Mucosa of rectum (tissue), 2 donors: ENCODE results near the gene PTPRJ.

Experiments used
- H3K27ac ChIP-seq, 2 donors: one replicate each; pipeline ENCODE4 v1.7.0; 2013; ENCODE audit warnings: inconsistent platforms in 2 of 2, low read depth in 2 of 2, low read length in 2 of 2
- H3K27me3 ChIP-seq, 2 donors: one replicate each; pipeline ENCODE4 v1.7.0; 2013; ENCODE audit warnings: low read length in 2 of 2; ENCODE audit not compliant: control insufficient read depth in 2 of 2, insufficient read depth in 2 of 2
- H3K36me3 ChIP-seq, 2 donors: one replicate each; pipeline ENCODE4 v1.7.0; 2013; ENCODE audit warnings: low read length in 2 of 2; ENCODE audit not compliant: control insufficient read depth in 2 of 2, insufficient read depth in 2 of 2
- H3K4me1 ChIP-seq, 2 donors: one replicate each; pipeline ENCODE4 v1.7.0; 2013; ENCODE audit warnings: low read length in 2 of 2, mild to moderate bottlenecking in 1 of 2; ENCODE audit not compliant: control insufficient read depth in 2 of 2, insufficient read depth in 2 of 2
- H3K4me3 ChIP-seq, 2 donors: one replicate each; pipeline ENCODE4 v1.7.0; 2013; ENCODE audit warnings: low read length in 2 of 2
- H3K9ac ChIP-seq, 2 donors: one replicate each; pipeline ENCODE4 v1.7.0; 2013; ENCODE audit warnings: low read length in 2 of 2, low read depth in 1 of 2, mild to moderate bottlenecking in 1 of 2
- H3K9me3 ChIP-seq, 2 donors: one replicate each; pipeline ENCODE4 v1.7.0; 2013; ENCODE audit warnings: low read length in 2 of 2; ENCODE audit not compliant: control insufficient read depth in 2 of 2
- donor health status: healthy.
- donor health status: Normal muscosa, but diverticular disease.

The PTPRJ gene

DNA sequence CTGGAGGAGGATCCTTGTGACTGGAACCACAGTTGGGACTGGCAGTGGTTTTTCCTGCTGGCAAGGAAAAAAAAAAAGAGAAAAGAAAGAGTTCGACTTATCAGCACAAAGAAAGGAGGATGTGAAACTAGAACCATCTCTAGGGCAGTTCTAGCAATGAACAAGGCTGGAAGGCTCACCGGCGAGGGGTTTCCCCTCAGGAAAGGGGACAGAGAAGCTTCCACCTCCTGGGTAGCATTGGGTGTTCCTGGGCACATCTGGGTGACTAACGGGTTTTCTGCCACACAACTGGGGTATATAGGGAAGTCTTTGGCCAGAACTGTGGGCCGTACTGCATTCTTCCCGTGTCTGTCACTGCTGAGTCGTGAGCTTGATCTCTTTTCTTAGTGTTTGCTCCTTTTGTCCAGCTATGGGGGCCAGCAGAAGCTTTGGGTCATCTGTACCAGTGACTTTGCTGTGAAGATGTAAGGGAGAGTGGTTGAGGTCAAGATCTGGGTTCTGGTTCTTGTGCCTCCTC lies 126.9 kb downstream of the PTPRJ start:
- H3K9me3 ChIP-seq, result no peaks in the 10 kb centered on the region
- H3K27ac ChIP-seq, result peak overlapping the region in 1 of 2 donors; percentile 6
- no peaks in the 10 kb centered on the region for H3K36me3 ChIP-seq
- H3K9ac ChIP-seq, result no peak overlapping the region
- no peaks in the 10 kb centered on the region for H3K27me3 ChIP-seq
- H3K4me1 ChIP-seq, result peaks cover 37 to 39% of the 10 kb centered on the region in 2 donors
- no peak overlapping the region for H3K4me3 ChIP-seq

DNA sequence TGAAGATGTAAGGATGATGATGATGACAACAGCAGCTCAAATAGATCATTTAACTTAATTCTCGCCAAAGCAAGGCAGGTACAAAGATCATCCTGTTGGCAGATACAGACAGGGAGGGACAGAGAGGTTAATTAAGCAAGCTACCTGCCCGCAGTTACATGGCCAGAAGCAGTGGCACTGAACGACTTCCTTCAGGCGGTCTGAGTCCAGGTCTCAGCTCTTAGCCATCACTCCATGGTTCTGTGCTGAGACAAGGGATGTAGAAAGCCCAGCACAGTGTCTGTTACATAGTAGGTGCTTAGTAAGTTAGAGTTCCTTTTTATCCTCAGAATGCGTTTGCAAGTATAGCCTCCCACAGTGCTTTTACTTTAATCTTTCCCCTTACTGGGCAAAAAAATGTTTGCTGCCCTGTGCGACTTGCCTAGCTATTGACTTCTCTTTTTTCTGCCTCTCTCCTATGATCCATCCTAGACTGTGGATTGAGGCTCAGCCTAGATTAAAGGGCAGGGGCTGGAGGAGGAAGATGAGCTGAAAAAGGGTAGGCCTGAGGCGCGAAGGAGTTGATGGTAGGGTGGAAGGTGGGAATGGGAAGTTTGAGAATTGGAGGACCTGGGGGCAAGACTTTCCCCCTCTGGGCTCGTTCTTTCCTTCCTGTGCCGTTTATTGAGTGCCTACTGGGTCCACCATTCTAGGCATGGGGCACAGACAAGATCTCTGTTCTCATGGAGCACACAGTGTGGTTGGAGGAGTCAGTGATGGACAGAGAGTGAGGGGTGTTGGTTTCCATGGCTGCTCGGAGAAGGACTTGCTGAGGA lies 128.1 kb downstream of the PTPRJ start:
- Histone ChIP-seq H3K27me3 (no peaks in the 10 kb centered on the region), H3K9ac (no peak overlapping the region), H3K36me3 (no peaks in the 10 kb centered on the region), H3K9me3 (no peaks in the 10 kb centered on the region), H3K27ac (no peak overlapping the region), H3K4me1 (peaks cover 35 to 37% of the 10 kb centered on the region in 2 donors), H3K4me3 (no peak overlapping the region)

DNA sequence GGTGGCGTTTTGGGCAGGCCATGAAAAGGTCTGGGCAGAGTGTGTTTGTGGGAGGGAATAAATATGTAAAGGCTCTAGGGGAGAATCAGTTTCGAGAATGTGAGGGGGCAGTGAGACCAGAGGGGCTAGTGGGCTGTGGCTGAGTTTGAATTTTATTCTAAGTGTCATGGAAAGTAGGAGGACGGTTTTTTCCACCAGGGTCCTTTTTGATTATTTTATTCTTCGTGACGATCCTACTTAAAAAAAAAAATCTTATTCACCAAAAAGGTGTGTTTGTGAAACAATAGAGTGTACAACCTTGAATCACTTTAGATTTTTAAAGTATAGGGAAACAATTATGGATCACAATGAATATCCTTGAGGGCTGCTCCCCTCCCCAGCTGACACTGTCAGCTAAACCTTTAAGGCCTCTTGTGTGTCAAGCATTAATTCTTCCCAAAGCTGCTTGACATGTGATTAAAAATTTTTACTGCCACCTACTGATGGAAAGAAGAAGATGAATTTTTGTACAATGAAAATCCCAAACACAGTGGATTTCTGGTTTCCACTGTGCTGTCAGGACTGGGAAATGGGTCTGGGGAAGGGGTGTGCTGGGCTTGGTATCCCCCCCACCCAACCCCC lies 128.8 kb downstream of the PTPRJ start:
- Histone ChIP-seq H3K9me3 (no peaks in the 10 kb centered on the region), H3K27ac (peak overlapping the region; percentile 24 to 57), H3K4me3 (peak overlapping the region; percentile 54 to 73), H3K36me3 (no peaks in the 10 kb centered on the region), H3K9ac (peak overlapping the region; percentile 16 to 57), H3K4me1 (peaks cover 28 to 31% of the 10 kb centered on the region in 2 donors), H3K27me3 (no peaks in the 10 kb centered on the region)

DNA sequence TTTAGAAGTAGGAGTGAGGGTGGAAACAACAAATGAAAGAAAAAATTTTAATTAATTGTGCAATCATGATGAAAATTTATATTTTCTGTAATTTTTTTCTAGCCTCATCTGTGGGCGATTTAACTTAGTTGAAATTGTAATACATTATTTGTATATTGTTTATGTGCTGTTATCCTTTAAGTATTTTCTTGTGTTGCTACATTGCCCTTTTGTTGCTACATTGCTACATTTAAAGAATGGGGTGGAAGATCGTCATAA lies 130.1 kb downstream of the PTPRJ start:
- H3K27ac ChIP-seq, result no peak overlapping the region
- H3K4me3 ChIP-seq, result no peak overlapping the region
- H3K9ac ChIP-seq, result no peak overlapping the region
- H3K27me3 ChIP-seq, result no peaks in the 10 kb centered on the region
- peaks cover 17 to 19% of the 10 kb centered on the region in 2 donors for H3K4me1 ChIP-seq
- peaks cover 0 to 2% of the 10 kb centered on the region in 2 donors for H3K36me3 ChIP-seq
- H3K9me3 ChIP-seq, result peaks cover 3% of the 10 kb centered on the region in 2 donors

DNA sequence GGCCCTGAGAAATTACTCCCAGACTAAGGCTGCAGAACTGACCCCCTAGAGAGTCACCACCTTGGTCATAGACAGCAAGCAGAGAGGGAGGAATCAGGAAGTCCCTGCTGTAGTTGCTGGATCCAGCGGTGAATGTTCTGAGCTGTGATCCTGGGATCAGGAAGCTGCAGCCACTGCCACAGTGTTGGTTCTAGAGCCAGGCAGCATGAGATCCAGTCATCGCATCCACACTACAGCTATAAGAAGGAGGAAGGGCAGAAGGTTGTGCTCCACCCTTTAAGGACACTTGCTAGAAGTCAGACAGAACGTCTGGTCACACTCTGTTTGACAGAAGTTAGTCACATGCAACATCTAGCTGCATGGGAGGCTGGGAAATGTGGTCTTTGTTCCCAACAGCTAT lies 131.5 kb downstream of the PTPRJ start:
- Histone ChIP-seq H3K27ac (no peak overlapping the region), H3K36me3 (peaks cover 0 to 2% of the 10 kb centered on the region in 2 donors), H3K4me3 (no peak overlapping the region), H3K9ac (no peak overlapping the region), H3K27me3 (no peaks in the 10 kb centered on the region), H3K4me1 (peaks cover 8 to 15% of the 10 kb centered on the region in 2 donors), H3K9me3 (peaks cover 3% of the 10 kb centered on the region in 2 donors)

DNA sequence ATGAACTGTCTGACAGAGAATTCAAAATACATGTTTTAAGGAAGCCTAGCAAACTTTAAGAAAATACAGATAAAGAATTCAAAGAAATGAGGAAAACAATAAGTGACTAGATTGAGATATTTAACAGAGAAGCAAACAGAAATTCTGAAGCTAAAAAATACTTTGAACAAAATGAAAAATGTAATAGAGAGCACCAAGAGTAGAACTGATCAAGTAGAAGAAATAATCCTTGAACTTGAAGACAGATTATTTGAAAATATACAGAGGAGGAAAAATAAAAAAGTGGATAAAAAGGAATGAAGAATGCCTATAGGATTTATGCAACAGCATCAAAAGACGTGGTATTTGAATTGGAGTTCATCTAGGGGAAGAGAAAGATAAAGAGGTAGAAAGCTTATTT lies 134.4 kb downstream of the PTPRJ start:
- Histone ChIP-seq H3K4me3 (no peak overlapping the region), H3K9me3 (peaks cover 3% of the 10 kb centered on the region in 2 donors), H3K27me3 (no peaks in the 10 kb centered on the region), H3K9ac (no peak overlapping the region), H3K4me1 (peaks cover 2% of the 10 kb centered on the region in 2 donors), H3K36me3 (peaks cover 0 to 2% of the 10 kb centered on the region in 2 donors), H3K27ac (no peak overlapping the region)

DNA sequence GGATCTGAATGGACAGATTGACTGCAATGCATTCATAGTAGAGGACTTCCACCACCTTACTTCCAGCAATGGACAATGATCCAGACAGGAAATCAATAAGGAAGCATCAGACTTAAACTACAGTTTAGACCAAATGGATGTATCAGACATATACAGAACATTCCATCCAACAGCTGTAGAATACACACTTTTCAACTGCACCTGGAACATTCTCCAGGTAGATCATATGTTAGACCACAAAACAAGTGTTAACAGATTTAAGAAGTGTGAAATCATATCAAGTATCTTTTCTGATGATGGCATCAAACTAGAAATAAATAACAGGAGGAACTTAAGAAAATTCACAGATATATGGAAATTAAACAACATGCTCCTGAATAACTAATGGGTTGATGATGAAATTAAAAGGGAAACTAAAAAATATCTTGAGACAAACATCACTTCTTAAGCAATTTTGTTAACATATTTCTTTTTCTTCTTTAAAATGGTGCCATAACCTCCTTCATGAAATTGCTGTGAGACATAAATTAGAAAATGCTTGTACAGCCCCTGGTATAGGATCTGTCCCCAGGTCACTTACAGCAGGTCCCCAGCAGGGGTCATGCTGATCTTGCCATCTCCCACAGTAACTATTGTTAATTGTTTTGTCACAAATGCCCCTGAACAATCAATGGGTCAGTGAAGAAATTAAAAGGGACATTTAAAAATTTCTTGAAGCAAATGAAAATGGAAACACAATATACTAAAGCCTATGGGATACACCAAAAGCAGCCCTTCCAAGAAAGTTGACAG lies 136.3 kb downstream of the PTPRJ start:
- Histone ChIP-seq H3K9ac (no peak overlapping the region), H3K27ac (no peak overlapping the region), H3K9me3 (peaks cover 3% of the 10 kb centered on the region in 2 donors), H3K36me3 (peaks cover 3 to 4% of the 10 kb centered on the region in 2 donors), H3K4me1 (no peaks in the 10 kb centered on the region), H3K27me3 (no peaks in the 10 kb centered on the region), H3K4me3 (no peak overlapping the region)

DNA sequence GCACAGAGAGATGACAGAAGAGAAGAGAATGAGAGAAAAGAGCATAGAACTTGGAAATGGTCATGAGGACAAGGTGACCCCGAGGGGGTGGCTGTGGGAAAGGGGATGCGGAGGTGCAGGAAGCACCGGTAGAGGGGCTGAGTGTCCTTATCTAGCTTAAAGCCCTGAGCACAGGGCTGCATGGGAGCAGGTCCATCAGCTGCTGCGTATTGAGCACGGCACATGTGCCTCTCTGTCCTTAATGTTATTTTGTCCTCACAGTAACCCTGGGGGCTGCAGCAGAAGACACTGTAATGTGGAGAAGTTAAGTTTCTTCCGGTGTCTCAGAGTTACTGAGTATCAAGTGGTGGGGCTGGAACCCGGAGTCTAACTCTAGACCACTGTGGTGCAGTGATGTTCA lies 141.9 kb downstream of the PTPRJ start:
- H3K36me3 ChIP-seq, result peaks cover 22 to 28% of the 10 kb centered on the region in 2 donors
- no peaks in the 10 kb centered on the region for H3K4me1 ChIP-seq
- H3K27ac ChIP-seq, result no peak overlapping the region
- H3K27me3 ChIP-seq, result no peaks in the 10 kb centered on the region
- no peak overlapping the region for H3K4me3 ChIP-seq
- no peaks in the 10 kb centered on the region for H3K9me3 ChIP-seq
- no peak overlapping the region for H3K9ac ChIP-seq

DNA sequence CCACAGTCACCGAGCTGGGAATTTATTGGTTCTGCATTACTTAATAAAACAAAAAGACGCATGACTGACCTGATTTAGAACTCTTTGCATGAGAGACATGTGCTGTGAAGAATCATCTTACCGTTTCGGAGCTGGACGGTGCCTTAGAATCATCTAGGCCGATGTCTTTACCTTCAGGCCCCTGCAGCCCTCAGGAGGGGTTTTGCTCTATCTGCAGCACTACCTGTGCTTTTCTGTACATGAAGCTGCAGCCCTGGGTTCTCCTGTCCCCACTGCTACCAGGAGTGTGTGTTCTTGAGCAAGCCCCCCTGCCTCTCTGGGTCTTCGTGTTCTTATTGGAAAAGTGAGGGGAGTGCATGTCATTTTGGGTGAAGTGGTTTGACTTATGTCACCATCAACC lies 142.3 kb downstream of the PTPRJ start:
- Histone ChIP-seq H3K9ac (no peak overlapping the region), H3K36me3 (peaks cover 24 to 32% of the 10 kb centered on the region in 2 donors), H3K4me3 (no peak overlapping the region), H3K27ac (no peak overlapping the region), H3K4me1 (no peaks in the 10 kb centered on the region), H3K9me3 (no peaks in the 10 kb centered on the region), H3K27me3 (no peaks in the 10 kb centered on the region)
